A673 (cell line): Measurements from ENCODE around the gene NOX4. TPM values are rescaled to one million over a fixed set of nuclear protein-coding genes. Genes with fewer than 3 reads are reported as not detected.

Experiments
- BruUV-seq: library from RNA; stranded (reverse); fragments of 400-500 nt; replicated peaks from 2 replicates; lab custom pipeline; 2021; lab: Mats Ljungman, UMichigan
- CTCF ChIA-PET: fragments of 300-600 bp; sonication (Branson Sonifier 250); formaldehyde crosslinking; loops from one replicate; lab custom pipeline; 2022; ENCODE audit warnings: antibody characterized with exemption; lab: Charles Lee
- POLR2A ChIA-PET: fragments of 300-600 bp; sonication (Branson Sonifier 250); formaldehyde crosslinking; loops from one replicate; lab custom pipeline; 2022; ENCODE audit warnings: antibody characterized with exemption; ENCODE audit not compliant: low non-redundant PET; lab: Charles Lee
- DNase-seq: peaks from one replicate; pipeline ENCODE4 v3.0.0-alpha.2; 2015; ENCODE audit warnings: low spot score
- H3K27ac ChIP-seq: fragments of 200-600 bp; sonication (generic); 2 replicates; pipeline ENCODE4 v1.5.1; 2016; ENCODE audit warnings: mixed run types, low read depth, mild to moderate bottlenecking, mixed read lengths, antibody characterized with exemption, low read length; ENCODE audit not compliant: poor library complexity, severe bottlenecking
- H3K27me3 ChIP-seq: fragments of 200-600 bp; sonication (generic); replicated peaks from 2 replicates; pipeline ENCODE4 v1.6.1; 2017; ENCODE audit warnings: mixed run types, low read depth, mild to moderate bottlenecking, mixed read lengths, antibody characterized with exemption, low read length; ENCODE audit not compliant: insufficient read depth, poor library complexity
- H3K36me3 ChIP-seq: fragments of 200-600 bp; sonication (generic); 2 replicates; pipeline ENCODE4 v1.6.1; 2016; ENCODE audit warnings: mixed run types, mild to moderate bottlenecking, mixed read lengths, antibody characterized with exemption, low read length; ENCODE audit not compliant: insufficient read depth, poor library complexity, severe bottlenecking
- H3K4me1 ChIP-seq: fragments of 200-600 bp; sonication (generic); 2 replicates; pipeline ENCODE4 v1.6.1; 2017; ENCODE audit warnings: mixed run types, mild to moderate bottlenecking, mixed read lengths, antibody characterized with exemption, low read length; ENCODE audit not compliant: insufficient read depth, poor library complexity, severe bottlenecking
- H3K4me3 ChIP-seq: fragments of 200-600 bp; sonication (generic); 2 replicates; pipeline ENCODE4 v1.5.1; 2016; ENCODE audit warnings: low read depth, mixed run types, mild to moderate bottlenecking, mixed read lengths, low read length; ENCODE audit not compliant: poor library complexity, severe bottlenecking
- H3K9me3 ChIP-seq: fragments of 200-600 bp; sonication (generic); 2 replicates; pipeline ENCODE4 v1.6.1; 2016; ENCODE audit warnings: mixed run types, low read depth, mild to moderate bottlenecking, mixed read lengths, antibody characterized with exemption, low read length; ENCODE audit not compliant: poor library complexity, severe bottlenecking
- EZH2 ChIP-seq: fragments of 200-600 bp; sonication (generic); IDR thresholded peaks from 2 replicates; pipeline ENCODE4 v1.6.1; 2017; ENCODE audit warnings: borderline replicate concordance, low read depth, mild to moderate bottlenecking, mixed read lengths, antibody characterized with exemption, low read length; ENCODE audit not compliant: poor library complexity, severe bottlenecking
- intact Hi-C: fragments of 100-400 bp; cut with micrococcal nuclease; formaldehyde crosslinking; loops from one replicate; pipeline ENCODE4 v1.10.0; 2022; ENCODE audit not compliant: unreplicated experiment
- total RNA-seq: library from RNA; stranded (reverse); gene quantifications from 2 replicates; pipeline ENCODE4 v1.2.3, GENCODE V29; 2021
- TF ChIP-seq, protein P1 (sequence below): fragments of 300-800, 200-600 bp; sonication (generic); conservative IDR thresholded peaks from 2 replicates; pipeline ENCODE4 v1.5.1; 2017; ENCODE audit warnings: low read depth, mild to moderate bottlenecking, antibody characterized with exemption, low read length, moderate library complexity, mixed read lengths

The NOX4 gene
- total RNA-seq, 1 experiment from 2014 or later = 0.19 TPM

DNA sequence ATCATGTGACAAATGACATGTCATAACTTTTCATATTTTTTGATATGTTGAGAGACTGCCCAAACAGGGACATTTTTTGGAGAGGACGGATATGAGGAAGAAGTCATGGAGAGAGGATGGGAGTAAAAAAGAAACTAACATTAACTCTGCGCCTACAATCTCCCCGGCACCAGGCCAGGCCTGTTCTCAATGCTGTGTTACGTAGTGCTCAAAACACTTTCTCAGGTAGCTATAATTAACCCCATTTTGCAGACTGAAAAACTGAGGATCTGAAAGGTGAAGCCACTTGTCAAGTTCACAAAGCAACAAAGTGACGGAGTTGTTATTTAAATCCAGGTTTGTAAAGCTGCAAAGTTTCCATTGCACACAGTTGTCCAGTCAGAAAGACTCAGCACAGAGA, 17.4 kb upstream of the NOX4 start:
- DNase-seq = no peak
- POLR2A ChIA-PET = no interaction called here
- CTCF ChIA-PET = no interaction called here
- H3K36me3 ChIP-seq = no peaks in the 10 kb centered on the region
- TF ChIP-seq EZH2 = no peak
- TF ChIP-seq, protein P1, sequence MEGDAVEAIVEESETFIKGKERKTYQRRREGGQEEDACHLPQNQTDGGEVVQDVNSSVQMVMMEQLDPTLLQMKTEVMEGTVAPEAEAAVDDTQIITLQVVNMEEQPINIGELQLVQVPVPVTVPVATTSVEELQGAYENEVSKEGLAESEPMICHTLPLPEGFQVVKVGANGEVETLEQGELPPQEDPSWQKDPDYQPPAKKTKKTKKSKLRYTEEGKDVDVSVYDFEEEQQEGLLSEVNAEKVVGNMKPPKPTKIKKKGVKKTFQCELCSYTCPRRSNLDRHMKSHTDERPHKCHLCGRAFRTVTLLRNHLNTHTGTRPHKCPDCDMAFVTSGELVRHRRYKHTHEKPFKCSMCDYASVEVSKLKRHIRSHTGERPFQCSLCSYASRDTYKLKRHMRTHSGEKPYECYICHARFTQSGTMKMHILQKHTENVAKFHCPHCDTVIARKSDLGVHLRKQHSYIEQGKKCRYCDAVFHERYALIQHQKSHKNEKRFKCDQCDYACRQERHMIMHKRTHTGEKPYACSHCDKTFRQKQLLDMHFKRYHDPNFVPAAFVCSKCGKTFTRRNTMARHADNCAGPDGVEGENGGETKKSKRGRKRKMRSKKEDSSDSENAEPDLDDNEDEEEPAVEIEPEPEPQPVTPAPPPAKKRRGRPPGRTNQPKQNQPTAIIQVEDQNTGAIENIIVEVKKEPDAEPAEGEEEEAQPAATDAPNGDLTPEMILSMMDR = no peak
- H3K27me3 ChIP-seq = no peaks in the 10 kb centered on the region
- H3K9me3 ChIP-seq = no peaks in the 10 kb centered on the region
- H3K4me3 ChIP-seq = no peak overlapping the region
- intact Hi-C loops = no loop called here
- no peak overlapping the region for H3K27ac ChIP-seq
- no TSS peak for BruUV-seq
- H3K4me1 ChIP-seq = no peaks in the 10 kb centered on the region

DNA sequence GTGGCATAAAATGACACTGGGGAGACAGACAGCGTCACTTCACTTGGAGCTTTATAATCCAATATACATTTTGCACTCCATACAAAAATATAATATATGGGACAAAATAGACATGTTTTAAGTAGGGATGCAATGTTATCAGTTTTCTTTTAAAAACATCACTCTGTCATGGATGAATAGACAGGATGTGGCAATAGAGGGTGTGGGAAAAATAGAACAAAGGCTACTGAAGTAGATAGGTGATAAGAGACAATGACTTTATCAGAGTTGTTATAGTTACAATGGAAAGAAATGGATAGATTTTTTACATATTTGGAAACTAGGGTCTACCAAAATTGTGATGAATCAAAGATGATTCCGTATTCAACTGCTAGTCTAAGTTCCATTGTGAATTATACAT, 13.1 kb upstream of the NOX4 start:
- POLR2A ChIA-PET = no interaction called here
- no TSS peak for BruUV-seq
- DNase-seq = no peak

DNA sequence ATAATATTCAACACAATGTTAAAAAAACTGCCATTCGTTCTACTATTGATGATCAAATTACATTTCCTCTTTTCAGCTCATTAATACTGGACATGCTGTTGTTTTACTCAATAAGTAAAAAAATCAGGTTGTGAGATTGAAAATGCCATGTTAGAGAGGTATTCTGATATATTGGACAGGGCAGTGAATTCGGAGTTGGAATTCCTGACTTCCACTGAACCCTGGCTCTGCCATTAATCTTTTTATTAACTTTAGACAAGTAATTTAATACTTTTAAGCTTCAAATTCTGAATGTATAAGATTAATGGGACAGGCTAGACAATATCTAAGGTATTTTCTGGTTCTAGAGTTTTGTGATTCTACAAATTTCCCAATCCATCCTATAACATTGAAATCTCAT, 12.2 kb upstream of the NOX4 start:
- TF ChIP-seq, protein P1 = no peak
- TF ChIP-seq EZH2 = no peak
- POLR2A ChIA-PET = no interaction called here
- Histone ChIP-seq H3K27me3 (no peaks in the 10 kb centered on the region), H3K4me3 (no peak overlapping the region), H3K9me3 (no peaks in the 10 kb centered on the region), H3K27ac (no peak overlapping the region), H3K4me1 (no peaks in the 10 kb centered on the region), H3K36me3 (no peaks in the 10 kb centered on the region)
- no TSS peak for BruUV-seq
- no peak for DNase-seq
- intact Hi-C loops = no loop called here
- CTCF ChIA-PET = no interaction called here

More for the DNA sequence above, 13.1 kb upstream of the NOX4 start:
- H3K4me3 ChIP-seq = no peak overlapping the region
- H3K36me3 ChIP-seq = no peaks in the 10 kb centered on the region
- intact Hi-C loops = no loop called here
- no peaks in the 10 kb centered on the region for H3K4me1 ChIP-seq
- H3K9me3 ChIP-seq = no peaks in the 10 kb centered on the region
- CTCF ChIA-PET = no interaction called here
- H3K27ac ChIP-seq = no peak overlapping the region
- no peaks in the 10 kb centered on the region for H3K27me3 ChIP-seq
- no peak for TF ChIP-seq EZH2
- TF ChIP-seq, protein P1 = no peak
